Upper lobe of right lung (tissue), 1 donor: ENCODE measurements around the gene CAMSAP1. TPM values are rescaled to one million over a fixed set of nuclear protein-coding genes. Genes with fewer than 3 reads are reported as not detected.
"Not testable (repeated sequence)": the region's sequence is repeated elsewhere in the genome, so short reads cannot be mapped to it uniquely, and the experiment has no call there.

Experiments used
- ATAC-seq: fragments of 200-7000 bp; cut with Tn5 transposase; one replicate; pipeline ENCODE4 v1.9.1; 2020; ENCODE audit warnings: mild to moderate bottlenecking, moderate library complexity
- DNase-seq: peaks from one replicate; pipeline ENCODE4 v3.0.0-alpha.2; 2020
- H3K27ac ChIP-seq: fragments of 200-600 bp; one replicate; pipeline ENCODE4 v1.8.0; 2022
- H3K27me3 ChIP-seq: fragments of 200-600 bp; one replicate; pipeline ENCODE4 v1.8.0; 2022; ENCODE audit warnings: mild to moderate bottlenecking
- H3K36me3 ChIP-seq: fragments of 200-600 bp; one replicate; pipeline ENCODE4 v1.8.0; 2022
- H3K4me1 ChIP-seq: fragments of 200-600 bp; one replicate; pipeline ENCODE4 v1.8.0; 2022
- H3K4me3 ChIP-seq: fragments of 200-600 bp; one replicate; pipeline ENCODE4 v1.8.0; 2022; ENCODE audit warnings: mild to moderate bottlenecking
- H3K9me3 ChIP-seq: fragments of 200-600 bp; one replicate; pipeline ENCODE4 v1.8.0; 2022
- intact Hi-C: fragments of 100-400 bp; cut with DNase I; formaldehyde crosslinking; loops from one replicate; pipeline ENCODE4 v1.11.0; 2022
- total RNA-seq: library from RNA; stranded (reverse); fragmentation: NEBNext Ultra II Directional; extraction: Animal tissue kit (Norgen Biotek cat#: 25700); gene quantifications from one replicate; pipeline ENCODE4 v1.2.1, GENCODE V29; 2021
- TF ChIP-seq, protein P1 (sequence below): fragments of 200-600 bp; IDR thresholded peaks from one replicate; pipeline ENCODE4 v1.8.0; 2022; ENCODE audit warnings: antibody characterized with exemption
- donor health status: DM: no; HTN: yes; CAD: no; lungs with severe emphysema.

Gene CAMSAP1
- total RNA-seq, 1 donor from 2014 or later: 26.5 TPM

GRCh38 chr9:135951889-135952663 lies 44.7 kb upstream of the CAMSAP1 start:
- DNase-seq (no peak), ATAC-seq (no peak)
- H3K9me3 ChIP-seq: no peaks in the 10 kb centered on the region
- peaks cover 53% of the 10 kb centered on the region for H3K36me3 ChIP-seq
- TF ChIP-seq, protein P1, sequence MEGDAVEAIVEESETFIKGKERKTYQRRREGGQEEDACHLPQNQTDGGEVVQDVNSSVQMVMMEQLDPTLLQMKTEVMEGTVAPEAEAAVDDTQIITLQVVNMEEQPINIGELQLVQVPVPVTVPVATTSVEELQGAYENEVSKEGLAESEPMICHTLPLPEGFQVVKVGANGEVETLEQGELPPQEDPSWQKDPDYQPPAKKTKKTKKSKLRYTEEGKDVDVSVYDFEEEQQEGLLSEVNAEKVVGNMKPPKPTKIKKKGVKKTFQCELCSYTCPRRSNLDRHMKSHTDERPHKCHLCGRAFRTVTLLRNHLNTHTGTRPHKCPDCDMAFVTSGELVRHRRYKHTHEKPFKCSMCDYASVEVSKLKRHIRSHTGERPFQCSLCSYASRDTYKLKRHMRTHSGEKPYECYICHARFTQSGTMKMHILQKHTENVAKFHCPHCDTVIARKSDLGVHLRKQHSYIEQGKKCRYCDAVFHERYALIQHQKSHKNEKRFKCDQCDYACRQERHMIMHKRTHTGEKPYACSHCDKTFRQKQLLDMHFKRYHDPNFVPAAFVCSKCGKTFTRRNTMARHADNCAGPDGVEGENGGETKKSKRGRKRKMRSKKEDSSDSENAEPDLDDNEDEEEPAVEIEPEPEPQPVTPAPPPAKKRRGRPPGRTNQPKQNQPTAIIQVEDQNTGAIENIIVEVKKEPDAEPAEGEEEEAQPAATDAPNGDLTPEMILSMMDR: no peak
- intact Hi-C loops: no loop called here
- no peaks in the 10 kb centered on the region for H3K27me3 ChIP-seq
- no peak overlapping the region for H3K4me3 ChIP-seq
- H3K27ac ChIP-seq: no peak overlapping the region
- no peaks in the 10 kb centered on the region for H3K4me1 ChIP-seq

DNA sequence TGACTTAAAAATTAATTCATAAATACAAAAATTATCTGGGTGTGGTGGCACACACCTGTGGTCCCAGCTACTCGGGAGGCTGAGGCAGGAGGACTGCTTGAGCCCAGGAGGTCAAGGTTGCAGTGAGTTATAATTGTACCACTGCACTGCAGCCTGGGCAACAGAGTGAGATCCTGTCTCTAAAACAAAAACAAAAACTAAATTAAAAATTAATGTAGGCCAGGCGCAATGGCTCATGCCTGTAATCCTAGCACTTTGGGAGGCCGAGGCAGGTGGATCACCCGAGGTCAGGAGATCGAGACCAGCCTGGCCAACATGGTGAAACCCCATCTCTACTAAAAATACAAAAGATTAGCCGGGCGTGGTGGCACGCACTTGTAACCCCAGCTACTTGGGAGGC lies 44.0 kb upstream of the CAMSAP1 start:
- H3K4me1 ChIP-seq, intact Hi-C loops: not testable (repeated sequence)
- peaks cover 60% of the 10 kb centered on the region for H3K36me3 ChIP-seq

DNA sequence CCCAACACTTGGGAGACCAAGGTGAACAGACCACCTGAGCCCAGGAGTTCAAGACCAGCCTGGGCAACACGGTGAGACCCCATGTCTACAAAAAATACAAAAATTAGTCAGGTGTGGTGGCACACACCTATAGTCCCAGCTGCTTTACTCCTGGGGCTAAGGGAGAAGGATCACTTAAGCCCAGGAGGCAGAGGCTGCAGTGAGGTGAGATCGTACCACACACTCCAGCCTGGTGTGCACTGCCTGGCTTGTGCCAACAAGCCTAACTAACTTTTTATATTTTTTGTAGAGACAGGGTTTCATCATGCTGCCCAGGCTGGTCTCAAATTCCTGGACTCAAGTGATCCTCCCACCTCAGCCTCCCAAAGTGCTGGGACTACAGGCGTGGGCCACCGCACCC lies 43.5 kb upstream of the CAMSAP1 start:
- ATAC-seq, intact Hi-C loops, H3K4me3 ChIP-seq, H3K4me1 ChIP-seq, DNase-seq, H3K27me3 ChIP-seq, H3K9me3 ChIP-seq, H3K27ac ChIP-seq: not testable (repeated sequence)
- peaks cover 65% of the 10 kb centered on the region for H3K36me3 ChIP-seq

More for the DNA sequence above, 44.0 kb upstream of the CAMSAP1 start:
- not testable (repeated sequence) for H3K27ac ChIP-seq, H3K9me3 ChIP-seq, ATAC-seq, H3K27me3 ChIP-seq, H3K4me3 ChIP-seq, DNase-seq

- H3K4me3 ChIP-seq: no peak overlapping the region
- ATAC-seq (no peak), DNase-seq (no peak)
- peaks cover 71% of the 10 kb centered on the region for H3K36me3 ChIP-seq
- no peaks in the 10 kb centered on the region for H3K27me3 ChIP-seq
- intact Hi-C loops: no loop called here
- TF ChIP-seq, protein P1: no peak
- H3K9me3 ChIP-seq: no peaks in the 10 kb centered on the region
- no peak overlapping the region for H3K27ac ChIP-seq
- H3K4me1 ChIP-seq: no peaks in the 10 kb centered on the region
Measured at GRCh38 chr9:135950135-135950682, 42.9 kb upstream of the CAMSAP1 start.

DNA sequence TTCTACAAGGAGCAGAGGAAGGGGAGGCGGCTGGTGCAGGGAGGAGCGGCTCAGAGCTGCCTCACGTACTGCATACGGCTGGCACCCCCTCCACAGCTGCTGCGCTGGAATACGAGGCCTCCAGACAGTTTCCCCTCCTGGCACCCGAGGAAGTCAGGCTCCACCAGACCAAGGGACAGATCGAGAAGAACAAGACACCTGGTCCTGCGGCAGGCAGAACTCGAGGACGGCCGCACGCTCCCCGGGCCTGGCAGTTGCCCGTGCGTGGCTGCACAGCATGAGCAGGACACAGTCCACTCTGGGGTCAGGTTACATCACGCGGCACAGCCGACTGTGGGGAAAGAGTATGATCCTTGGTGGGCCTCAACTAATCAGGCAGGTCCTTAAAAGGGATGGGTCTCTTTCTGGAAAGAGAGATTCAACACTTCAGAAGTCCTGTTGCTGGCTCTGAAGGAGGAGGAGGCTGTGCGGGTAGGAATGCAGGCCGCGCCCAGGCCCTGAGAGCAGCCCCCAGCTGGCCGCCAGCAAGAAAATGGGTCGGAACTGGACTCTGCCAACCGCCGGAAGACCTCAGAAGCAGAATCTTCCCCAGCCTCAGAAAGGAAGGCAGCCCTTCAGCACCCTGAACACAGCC lies 42.3 kb upstream of the CAMSAP1 start:
- H3K27me3 ChIP-seq: no peaks in the 10 kb centered on the region
- no peak overlapping the region for H3K4me3 ChIP-seq
- H3K9me3 ChIP-seq: no peaks in the 10 kb centered on the region
- peaks cover 76% of the 10 kb centered on the region for H3K36me3 ChIP-seq
- no peak for DNase-seq
- no peaks in the 10 kb centered on the region for H3K4me1 ChIP-seq
- no peak for ATAC-seq
- intact Hi-C loops: no loop called here
- H3K27ac ChIP-seq: no peak overlapping the region
- TF ChIP-seq, protein P1: no peak

- Histone ChIP-seq H3K4me3 (no peak overlapping the region), H3K4me1 (no peaks in the 10 kb centered on the region), H3K36me3 (peaks cover 76% of the 10 kb centered on the region), H3K27me3 (no peaks in the 10 kb centered on the region), H3K27ac (no peak overlapping the region), H3K9me3 (no peaks in the 10 kb centered on the region)
- ATAC-seq (no peak), DNase-seq (no peak)
- TF ChIP-seq, protein P1: no peak
- intact Hi-C loops: no loop called here
Measured at GRCh38 chr9:135948968-135949367, 41.6 kb upstream of the CAMSAP1 start.
